ENCODE data around the gene CPSF4.
"Not testable (repeated sequence)": the region's sequence is repeated elsewhere in the genome, so short reads cannot be mapped to it uniquely, and the experiment has no call there.

The CPSF4 gene

DNA sequence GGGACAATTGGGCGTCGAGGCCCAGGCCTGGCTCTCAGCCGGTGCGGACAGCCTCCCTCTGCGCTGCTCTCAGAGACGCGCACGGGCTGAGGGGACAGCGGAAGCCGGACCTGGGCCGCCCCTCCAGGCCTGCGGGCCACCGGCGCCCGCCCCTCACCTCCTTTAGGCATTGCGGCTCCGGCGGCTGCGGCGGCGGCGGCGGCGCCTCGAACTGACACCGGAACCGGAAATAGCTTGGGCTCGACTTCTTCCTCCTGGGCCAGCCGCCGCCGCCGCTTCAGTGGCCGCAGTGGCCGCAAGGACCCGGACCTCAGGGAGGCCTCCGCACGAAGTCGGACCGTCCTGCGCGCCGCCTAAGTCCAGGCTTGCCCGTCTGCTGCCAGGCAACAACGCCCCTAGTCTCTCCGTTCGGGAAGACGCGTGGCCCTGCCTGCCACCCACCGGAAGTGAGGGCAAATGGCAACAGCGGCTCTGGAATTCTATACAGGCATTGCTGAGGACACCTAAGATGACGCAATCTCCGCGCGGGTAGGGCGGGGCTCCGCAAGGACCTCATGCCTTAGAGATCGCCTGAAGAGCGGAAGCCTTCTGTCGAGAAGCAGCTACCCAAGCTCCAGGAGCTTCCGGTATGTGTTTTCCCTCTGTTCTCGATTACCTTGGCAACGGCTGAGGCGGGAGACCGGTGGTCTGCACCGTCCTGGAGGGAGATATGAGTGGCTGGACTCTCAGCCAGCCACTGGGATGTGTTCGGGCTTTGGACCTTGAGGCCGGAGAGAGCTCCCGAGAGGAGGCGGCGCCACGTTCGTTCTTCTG lies 30.2 kb upstream of the CPSF4 start, which contains the start of the genes BUD31 and PDAP1:
TSS of gene BUD31 (plus strand) at position 591 of the 813 bp plus-strand sequence. CDS start 2,124 bp downstream, outside the sequence.
TSS of gene PDAP1 (minus strand) at position 219 of the 813 bp plus-strand sequence. CDS start at position 170, 49 bp downstream.
- TF ChIP-seq CTCF (IDR thresholded peaks at IDR 0.05; ENCODE audit: insufficient read depth, missing control alignments) = no peak
- peak; percentile 93 for DNase-seq (ENCODE audit: insufficient read length, low spot score)
- no peak for FAIRE-seq

DNA sequence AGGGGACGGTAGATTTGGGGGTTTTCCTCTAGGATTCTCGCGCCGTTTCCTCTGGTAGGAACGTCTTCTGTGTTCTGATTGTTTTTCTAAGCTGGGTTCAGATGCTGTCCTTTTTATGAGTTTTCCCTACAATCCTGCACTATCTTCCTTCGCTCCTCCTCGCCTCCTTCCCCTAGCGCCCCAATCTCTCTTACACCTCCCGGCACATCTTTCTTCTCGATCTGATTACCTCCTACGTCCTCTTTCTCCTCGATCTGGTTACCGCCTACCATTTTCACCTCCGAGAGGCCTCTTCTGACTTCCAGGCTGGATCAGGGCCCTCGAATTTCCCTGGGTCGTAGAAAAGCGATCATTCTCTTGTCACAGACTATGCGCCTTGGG lies 29.6 kb upstream of the CPSF4 start:
- no peak for TF ChIP-seq CTCF (IDR thresholded peaks at IDR 0.05; ENCODE audit: insufficient read depth, missing control alignments)
- FAIRE-seq = no peak
- DNase-seq (ENCODE audit: insufficient read length, low spot score) = no peak

- DNase-seq (ENCODE audit: insufficient read length, low spot score) = no peak
- FAIRE-seq = no peak
- TF ChIP-seq CTCF (IDR thresholded peaks at IDR 0.05; ENCODE audit: insufficient read depth, missing control alignments) = no peak
Measured at GRCh38 chr7:99409806-99410205, 28.9 kb upstream of the CPSF4 start.

DNA sequence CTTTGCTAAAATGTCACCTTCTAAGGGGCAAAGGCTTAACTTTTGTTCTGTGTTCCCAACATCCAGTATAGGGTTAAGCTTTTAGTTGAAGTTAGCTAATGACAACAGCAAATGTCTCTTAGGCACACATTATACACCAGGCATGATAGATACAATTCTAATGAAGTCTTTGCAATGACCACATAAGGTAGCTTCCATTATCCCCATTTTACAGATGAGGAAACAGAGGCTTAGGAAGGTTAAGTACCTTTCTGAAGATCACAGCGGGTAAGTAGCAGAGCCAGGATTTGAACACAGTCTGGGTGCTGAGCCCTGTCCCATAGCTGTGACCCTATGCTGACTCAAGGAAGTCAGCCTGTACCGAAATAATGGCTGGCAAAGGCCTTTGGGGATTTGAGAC lies 28.1 kb upstream of the CPSF4 start:
- FAIRE-seq = no peak
- no peak for DNase-seq (ENCODE audit: insufficient read length, low spot score)
- no peak for TF ChIP-seq CTCF (IDR thresholded peaks at IDR 0.05; ENCODE audit: insufficient read depth, missing control alignments)

- FAIRE-seq; DNase-seq (ENCODE audit: insufficient read length, low spot score): not testable (repeated sequence)
- peak; percentile 46 for TF ChIP-seq CTCF (IDR thresholded peaks at IDR 0.05; ENCODE audit: insufficient read depth, missing control alignments)
Measured at GRCh38 chr7:99415513-99416127, 23.1 kb upstream of the CPSF4 start.

DNA sequence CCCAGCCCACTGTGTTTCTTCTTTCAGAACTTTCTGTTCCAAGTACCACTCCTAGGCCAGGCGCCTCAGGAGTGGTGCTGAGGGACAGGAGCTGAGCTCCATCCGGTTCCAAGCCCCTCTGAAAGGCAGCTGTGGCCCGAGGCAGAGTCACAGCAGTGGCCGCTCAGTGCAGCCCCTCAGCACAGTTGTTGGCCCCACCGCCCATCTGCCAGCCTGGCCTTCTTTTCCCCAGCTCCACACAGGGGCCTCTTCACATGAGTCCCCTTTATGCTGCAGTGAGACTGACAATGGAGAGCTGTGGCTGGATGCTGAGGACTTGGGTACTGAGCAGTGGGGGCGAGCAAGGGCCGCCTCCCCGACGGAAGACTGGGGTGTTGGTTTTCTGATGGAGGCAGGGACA lies 20.5 kb upstream of the CPSF4 start:
- no peak for TF ChIP-seq CTCF (IDR thresholded peaks at IDR 0.05; ENCODE audit: insufficient read depth, missing control alignments)
- no peak for DNase-seq (ENCODE audit: insufficient read length, low spot score)
- no peak for FAIRE-seq

All from D721Med (cell line).